D721Med (cell line): ENCODE measurements around the gene CHN1.

Source experiments
- DNase-seq: peaks from one replicate; pipeline ENCODE4 v3.0.0; 2011; ENCODE audit warnings: low spot score; ENCODE audit not compliant: insufficient read length
- FAIRE-seq: peaks from 2 replicates; lab custom pipeline; 2011; peaks lifted over from hg19 to GRCh38; lab: Jason Lieb, UNC
- CTCF ChIP-seq: IDR thresholded peaks from 2 replicates; pipeline ENCODE4 v1.5.1; 2012; ENCODE audit warnings: mild to moderate bottlenecking, control low read depth; ENCODE audit not compliant: insufficient read depth; ENCODE audit errors: missing control alignments

Gene CHN1

GRCh38 chr2:175006281-175006680 lies 1.1 kb upstream of the CHN1 start:
- peak; percentile 38 for FAIRE-seq
- no peak for TF ChIP-seq CTCF
- no peak for DNase-seq

- DNase-seq = no peak
These were observed 618 bp upstream of the CHN1 start for GRCh38 chr2:175005733-175006264.

GRCh38 chr2:175004730-175004979 lies 526 bp downstream of the CHN1 start:
- FAIRE-seq = no peak
- DNase-seq = peak; percentile 16

More at GRCh38 chr2:175005733-175006264, 618 bp upstream of the CHN1 start:
- no peak for TF ChIP-seq CTCF
- peak; percentile 78 for FAIRE-seq

GRCh38 chr2:175003875-175004729 lies 1.1 kb downstream of the CHN1 start:
- DNase-seq = no peak
- TF ChIP-seq CTCF = no peak
- no peak for FAIRE-seq

More at GRCh38 chr2:175004730-175004979, 526 bp downstream of the CHN1 start:
- TF ChIP-seq CTCF = no peak

- no peak for TF ChIP-seq CTCF
- DNase-seq = no peak
- no peak for FAIRE-seq
These were observed 2.5 kb downstream of the CHN1 start for GRCh38 chr2:175002547-175003274.

GRCh38 chr2:175001566-175001965 lies 3.6 kb downstream of the CHN1 start:
- no peak for FAIRE-seq
- no peak for DNase-seq
- TF ChIP-seq CTCF = no peak
